ENCODE measurements around the gene DUSP3. TPM values are rescaled to one million over a fixed set of nuclear protein-coding genes. Genes with fewer than 3 reads are reported as not detected.

The DUSP3 gene
- total RNA-seq, 1 experiment from 2014 or later: 38.4 TPM

DNA sequence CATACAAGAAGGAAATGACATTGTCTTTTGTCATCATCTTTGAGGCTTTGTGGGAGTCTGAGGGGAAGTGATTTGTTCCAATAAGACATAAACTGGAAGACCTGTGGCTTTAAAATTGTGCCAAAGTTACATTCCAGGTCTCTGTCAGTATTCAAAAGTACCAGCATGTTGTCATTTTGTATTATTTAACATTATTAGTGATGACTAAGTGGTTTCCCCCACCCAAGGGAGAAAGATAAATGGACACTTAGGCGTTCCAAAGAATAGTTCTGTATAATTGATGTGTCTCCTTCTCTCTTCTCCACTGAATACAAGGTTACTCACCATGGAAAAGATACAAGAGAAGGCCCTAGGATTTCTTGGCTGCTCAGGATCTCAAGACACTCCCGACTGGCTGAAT lies 5.3 kb upstream of the DUSP3 start:
- no peaks in the 10 kb centered on the region for H3K79me2 ChIP-seq (ENCODE audit: low read depth)
- no TSS peak for BruUV-seq (replicated peaks)
- no peak overlapping the region for H3K4me2 ChIP-seq
- no peak for DNase-seq
- intact Hi-C loops (cut with micrococcal nuclease; ENCODE audit: unreplicated experiment): no loop called here
- TF ChIP-seq, protein P1, sequence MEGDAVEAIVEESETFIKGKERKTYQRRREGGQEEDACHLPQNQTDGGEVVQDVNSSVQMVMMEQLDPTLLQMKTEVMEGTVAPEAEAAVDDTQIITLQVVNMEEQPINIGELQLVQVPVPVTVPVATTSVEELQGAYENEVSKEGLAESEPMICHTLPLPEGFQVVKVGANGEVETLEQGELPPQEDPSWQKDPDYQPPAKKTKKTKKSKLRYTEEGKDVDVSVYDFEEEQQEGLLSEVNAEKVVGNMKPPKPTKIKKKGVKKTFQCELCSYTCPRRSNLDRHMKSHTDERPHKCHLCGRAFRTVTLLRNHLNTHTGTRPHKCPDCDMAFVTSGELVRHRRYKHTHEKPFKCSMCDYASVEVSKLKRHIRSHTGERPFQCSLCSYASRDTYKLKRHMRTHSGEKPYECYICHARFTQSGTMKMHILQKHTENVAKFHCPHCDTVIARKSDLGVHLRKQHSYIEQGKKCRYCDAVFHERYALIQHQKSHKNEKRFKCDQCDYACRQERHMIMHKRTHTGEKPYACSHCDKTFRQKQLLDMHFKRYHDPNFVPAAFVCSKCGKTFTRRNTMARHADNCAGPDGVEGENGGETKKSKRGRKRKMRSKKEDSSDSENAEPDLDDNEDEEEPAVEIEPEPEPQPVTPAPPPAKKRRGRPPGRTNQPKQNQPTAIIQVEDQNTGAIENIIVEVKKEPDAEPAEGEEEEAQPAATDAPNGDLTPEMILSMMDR (conservative IDR thresholded peaks at IDR 0.05): no peak
- TF ChIP-seq EZH2 (IDR thresholded peaks at IDR 0.05; ENCODE audit: low read depth): no peak
- H2AFZ ChIP-seq: no peak overlapping the region
- H3K27me3 ChIP-seq (ENCODE audit: insufficient read depth, low read depth): peaks cover 20% of the 10 kb centered on the region; the same call in 1 of the 2 replicates
- H4K20me1 ChIP-seq (ENCODE audit: insufficient read depth): no peaks in the 10 kb centered on the region
- no peaks in the 10 kb centered on the region for H3K9me2 ChIP-seq (ENCODE audit: insufficient read depth)
- ChIA-PET CTCF (interaction anchor here (0.6 kb wide), 1 partner anchor 57 kb away, joined by 3 read pairs; no protein-coding TSS in a partner anchor), POLR2A (ENCODE audit: unreplicated experiment) (no interaction called here)
- H3K4me3 ChIP-seq: no peak overlapping the region
- H3K27ac ChIP-seq: no peak overlapping the region
- H3F3A ChIP-seq (ENCODE audit: insufficient read depth, low read depth): no peaks in the 10 kb centered on the region
- H3K9me3 ChIP-seq (ENCODE audit: insufficient read depth, low read depth): no peaks in the 10 kb centered on the region
- H3K4me1 ChIP-seq (replicated peaks; ENCODE audit: insufficient read depth): 0 out of 2 replicates have a peak, but pooled peaks cover 3% of the 10 kb centered on the region
- H3K36me3 ChIP-seq (ENCODE audit: low read depth): no peaks in the 10 kb centered on the region

DNA sequence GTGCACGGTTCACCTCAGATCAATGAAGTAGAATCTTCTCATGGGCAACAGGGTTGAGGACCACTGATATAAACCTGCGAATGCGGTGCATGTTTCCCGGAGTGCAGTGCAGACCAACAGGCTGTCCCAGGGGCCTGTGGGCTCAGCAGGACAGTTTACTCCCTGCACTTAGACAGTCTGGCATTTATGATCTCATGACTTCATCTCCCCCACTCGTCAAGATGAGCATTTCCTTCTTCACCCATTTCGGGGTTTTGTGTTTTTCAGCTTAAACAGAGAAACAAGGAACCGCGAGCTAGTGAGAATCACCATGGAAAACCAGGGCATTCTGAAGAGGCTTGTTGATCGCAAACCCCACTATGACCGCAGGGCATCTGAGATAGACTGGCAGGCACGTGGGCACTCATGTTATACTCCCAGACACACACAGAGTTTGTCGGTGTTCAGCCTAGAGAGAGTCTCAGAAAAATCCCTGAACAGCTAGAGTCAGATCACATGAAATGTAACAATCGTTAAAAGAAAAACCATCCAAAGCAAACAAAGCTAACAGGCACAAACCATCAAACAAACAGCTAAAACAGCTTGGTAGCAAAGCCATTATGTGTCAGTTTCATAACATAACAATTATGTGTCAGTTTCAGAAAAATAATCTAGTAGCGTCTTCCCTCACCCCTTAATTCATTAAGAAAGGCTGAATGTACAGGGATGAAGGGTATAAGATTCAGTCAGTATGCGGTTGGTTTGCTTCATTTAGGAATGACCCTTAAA lies 4.3 kb upstream of the DUSP3 start:
- intact Hi-C loops (cut with micrococcal nuclease; ENCODE audit: unreplicated experiment): no loop called here
- Histone ChIP-seq H3K79me2 (ENCODE audit: low read depth) (peaks cover under 1% of the 10 kb centered on the region), H3K36me3 (ENCODE audit: low read depth) (no peaks in the 10 kb centered on the region), H3K4me2 (no peak overlapping the region), H3K9me3 (ENCODE audit: insufficient read depth, low read depth) (no peaks in the 10 kb centered on the region), H4K20me1 (ENCODE audit: insufficient read depth) (no peaks in the 10 kb centered on the region), H3F3A (ENCODE audit: insufficient read depth, low read depth) (no peaks in the 10 kb centered on the region), H2AFZ (no peak overlapping the region), H3K27me3 (ENCODE audit: insufficient read depth, low read depth) (peaks cover 20% of the 10 kb centered on the region; the same call in 1 of the 2 replicates), H3K27ac (no peak overlapping the region), H3K4me1 (replicated peaks; ENCODE audit: insufficient read depth) (0 out of 2 replicates have a peak, but pooled peaks cover 3% of the 10 kb centered on the region), H3K9me2 (ENCODE audit: insufficient read depth) (no peaks in the 10 kb centered on the region), H3K4me3 (no peak overlapping the region)
- ChIA-PET CTCF (interaction anchor here (0.7 kb wide), 1 partner anchor 63 kb away, joined by 4 read pairs; no protein-coding TSS in a partner anchor), POLR2A (ENCODE audit: unreplicated experiment) (no interaction called here)
- TF ChIP-seq, protein P1 (conservative IDR thresholded peaks at IDR 0.05): no peak
- no peak for TF ChIP-seq EZH2 (IDR thresholded peaks at IDR 0.05; ENCODE audit: low read depth)
- DNase-seq: no peak
- BruUV-seq (replicated peaks): no TSS peak

- Histone ChIP-seq H3K9me3 (ENCODE audit: insufficient read depth, low read depth) (no peaks in the 10 kb centered on the region), H3K36me3 (ENCODE audit: low read depth) (0 out of 2 replicates have a peak, but pooled peaks cover 6% of the 10 kb centered on the region), H4K20me1 (ENCODE audit: insufficient read depth) (no peaks in the 10 kb centered on the region; the same call in 1 of the 2 replicates), H3F3A (ENCODE audit: insufficient read depth, low read depth) (peaks cover 7% of the 10 kb centered on the region; the same call in 1 of the 2 replicates), H3K9me2 (ENCODE audit: insufficient read depth) (no peaks in the 10 kb centered on the region), H3K27me3 (ENCODE audit: insufficient read depth, low read depth) (peaks cover 20% of the 10 kb centered on the region; the same call in 1 of the 2 replicates), H3K4me2 (peak within 1 kb of the TSS; percentile 92), H3K4me3 (peak within 1 kb of the TSS; percentile 81), H3K4me1 (replicated peaks; ENCODE audit: insufficient read depth) (peaks cover 14% of the 10 kb centered on the region), H3K79me2 (ENCODE audit: low read depth) (peaks cover 26% of the 10 kb centered on the region), H2AFZ (peak within 1 kb of the TSS; percentile 94), H3K27ac (no peak within 1 kb of the TSS)
- no peak for DNase-seq
- CTCF ChIA-PET: no interaction called here
- no peak for TF ChIP-seq EZH2 (IDR thresholded peaks at IDR 0.05; ENCODE audit: low read depth)
- POLR2A ChIA-PET (ENCODE audit: unreplicated experiment): no interaction called here
- intact Hi-C loops (cut with micrococcal nuclease; ENCODE audit: unreplicated experiment): no loop called here
- BruUV-seq (replicated peaks): no TSS peak
Observed at GRCh38 chr17:43780135-43780534, 1.4 kb upstream of the DUSP3 start, which contains the start of gene CFAP97D1. CFAP97D1 (plus strand) TSS chr17:43780435; CDS start chr17:43780463, 28 bp downstream.

Data from PC-9 (cell line).